Stimulated activated CD4-positive, alpha-beta T cell treated with anti-CD3 and anti-CD28 coated beads, Interleukin-15, amount 100 ng/mL, for 48 hours (primary cell): ENCODE measurements around the gene CCDC141.

Experiments used
- DNase-seq, 2 donors: peaks; one replicate each; pipeline ENCODE4 v3.0.0-alpha.2; 2020; ENCODE audit warnings: low read depth in 2 of 2

CCDC141 gene

GRCh38 chr2:178871536-178871935 lies 178.4 kb downstream of the CCDC141 start:
- DNase-seq: no peak

GRCh38 chr2:178870703-178871102 lies 179.2 kb downstream of the CCDC141 start:
- no peak for DNase-seq

- DNase-seq: no peak
These were observed 183.9 kb downstream of the CCDC141 start for GRCh38 chr2:178865999-178866398.

- DNase-seq: no peak
These were observed 184.6 kb downstream of the CCDC141 start for GRCh38 chr2:178865146-178865936.

- DNase-seq: no peak
These were observed 185.9 kb downstream of the CCDC141 start for GRCh38 chr2:178863856-178864620.

GRCh38 chr2:178863130-178863855 lies 186.6 kb downstream of the CCDC141 start:
- DNase-seq: no peak

GRCh38 chr2:178860551-178860950 lies 189.4 kb downstream of the CCDC141 start:
- no peak for DNase-seq

- DNase-seq: no peak
These were observed 190.2 kb downstream of the CCDC141 start for GRCh38 chr2:178859730-178860129.

GRCh38 chr2:178858896-178859625 lies 190.9 kb downstream of the CCDC141 start:
- no peak for DNase-seq

GRCh38 chr2:178855151-178855550 lies 194.8 kb downstream of the CCDC141 start:
- DNase-seq: no peak

GRCh38 chr2:178848335-178848734 lies 201.6 kb downstream of the CCDC141 start:
- DNase-seq: no peak

GRCh38 chr2:178846458-178846802 lies 203.5 kb downstream of the CCDC141 start:
- no peak for DNase-seq

GRCh38 chr2:178845566-178846457 lies 204.1 kb downstream of the CCDC141 start:
- DNase-seq: no peak

GRCh38 chr2:178844701-178845100 lies 205.2 kb downstream of the CCDC141 start:
- DNase-seq: no peak

GRCh38 chr2:178844269-178844668 lies 205.7 kb downstream of the CCDC141 start:
- no peak for DNase-seq

- DNase-seq: no peak
These were observed 206.2 kb downstream of the CCDC141 start for GRCh38 chr2:178843697-178844096.

- DNase-seq: no peak
These were observed 213.1 kb downstream of the CCDC141 start for GRCh38 chr2:178836807-178837206.

- no peak for DNase-seq
These were observed 215.9 kb downstream of the CCDC141 start for GRCh38 chr2:178834086-178834485.

- DNase-seq: no peak
These were observed 216.6 kb downstream of the CCDC141 start for GRCh38 chr2:178833382-178833781.

- no peak for DNase-seq
These were observed 219.5 kb downstream of the CCDC141 start for GRCh38 chr2:178830451-178830850.

GRCh38 chr2:178829981-178830380 lies 220.0 kb downstream of the CCDC141 start:
- DNase-seq: no peak
